H1 (cell line): ENCODE data around the gene SLC6A7.

Source experiments
- BRCA1 ChIP-seq: IDR thresholded peaks from 2 replicates; pipeline ENCODE4 v1.6.1; 2012; ENCODE audit warnings: low read depth, low read length, improper control_type of control experiment
- JUND ChIP-seq: IDR thresholded peaks from 2 replicates; pipeline ENCODE4 v1.6.1; 2011; ENCODE audit warnings: mild to moderate bottlenecking, improper control_type of control experiment, low read length
- SP1 ChIP-seq: IDR thresholded peaks from 2 replicates; pipeline ENCODE4 v1.6.1; 2011; ENCODE audit warnings: low read depth, low read length
- TF ChIP-seq, protein P1 (sequence below), 3 experiments: IDR thresholded peaks; 1 replicate in 2 of 3; 2 replicates in 1 of 3; pipeline versions ENCODE4 v1.5.1 to v1.6.1; 2011; ENCODE audit warnings: low read length in 3 of 3, mild to moderate bottlenecking in 3 of 3, inconsistent platforms in 2 of 3, low read depth in 1 of 3, moderate library complexity in 1 of 3; ENCODE audit not compliant: insufficient read depth in 1 of 3; ENCODE audit errors: control extremely low read depth in 1 of 3

DNA sequence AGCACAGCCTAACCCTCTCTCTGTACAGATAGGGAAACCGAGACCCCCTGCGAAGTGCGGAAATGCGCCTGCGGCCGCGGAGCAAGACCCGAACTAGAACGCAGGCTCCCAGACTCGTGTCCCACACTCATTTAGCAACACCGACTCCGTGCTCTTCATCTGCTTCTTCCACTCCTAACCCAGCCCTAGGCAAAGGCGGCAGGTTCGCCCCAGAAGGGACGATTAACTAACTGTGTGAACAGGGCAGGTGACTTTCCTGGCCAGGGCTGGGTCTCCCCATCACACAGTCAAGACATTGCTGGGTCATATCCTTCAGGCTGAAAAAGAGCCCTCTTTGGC lies 22.4 kb upstream of the SLC6A7 start:
- TF ChIP-seq JUND, result no peak
- TF ChIP-seq BRCA1, result no peak
- no peak for TF ChIP-seq SP1
- TF ChIP-seq, protein P1, sequence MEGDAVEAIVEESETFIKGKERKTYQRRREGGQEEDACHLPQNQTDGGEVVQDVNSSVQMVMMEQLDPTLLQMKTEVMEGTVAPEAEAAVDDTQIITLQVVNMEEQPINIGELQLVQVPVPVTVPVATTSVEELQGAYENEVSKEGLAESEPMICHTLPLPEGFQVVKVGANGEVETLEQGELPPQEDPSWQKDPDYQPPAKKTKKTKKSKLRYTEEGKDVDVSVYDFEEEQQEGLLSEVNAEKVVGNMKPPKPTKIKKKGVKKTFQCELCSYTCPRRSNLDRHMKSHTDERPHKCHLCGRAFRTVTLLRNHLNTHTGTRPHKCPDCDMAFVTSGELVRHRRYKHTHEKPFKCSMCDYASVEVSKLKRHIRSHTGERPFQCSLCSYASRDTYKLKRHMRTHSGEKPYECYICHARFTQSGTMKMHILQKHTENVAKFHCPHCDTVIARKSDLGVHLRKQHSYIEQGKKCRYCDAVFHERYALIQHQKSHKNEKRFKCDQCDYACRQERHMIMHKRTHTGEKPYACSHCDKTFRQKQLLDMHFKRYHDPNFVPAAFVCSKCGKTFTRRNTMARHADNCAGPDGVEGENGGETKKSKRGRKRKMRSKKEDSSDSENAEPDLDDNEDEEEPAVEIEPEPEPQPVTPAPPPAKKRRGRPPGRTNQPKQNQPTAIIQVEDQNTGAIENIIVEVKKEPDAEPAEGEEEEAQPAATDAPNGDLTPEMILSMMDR (IDR thresholded peaks at IDR 0.05; ENCODE audit: control extremely low read depth in 1 of 3, insufficient read depth in 1 of 3, low read depth in 1 of 3, low read length in 3 of 3), result no peak
